Skeletal muscle tissue (tissue), 4 donors: Measurements from ENCODE around the gene ACYP1. TPM values are rescaled to one million over a fixed set of nuclear protein-coding genes. Genes with fewer than 3 reads are reported as not detected.

Experiments used
- H3K27ac ChIP-seq: one replicate; pipeline ENCODE4 v1.7.0; 2013; ENCODE audit warnings: mild to moderate bottlenecking, low read depth, low read length, inconsistent platforms
- H3K27me3 ChIP-seq, 3 donors: one replicate each; pipeline ENCODE4 v1.7.0; 2013; ENCODE audit warnings: low read length in 3 of 3; ENCODE audit not compliant: control insufficient read depth in 3 of 3, insufficient read depth in 3 of 3
- H3K36me3 ChIP-seq, 3 donors: one replicate each; pipeline ENCODE4 v1.7.0; 2013; ENCODE audit warnings: low read length in 3 of 3; ENCODE audit not compliant: control insufficient read depth in 3 of 3, insufficient read depth in 3 of 3
- H3K4me1 ChIP-seq, 3 donors: one replicate each; pipeline ENCODE4 v1.7.0; 2013; ENCODE audit warnings: low read length in 3 of 3, mild to moderate bottlenecking in 3 of 3; ENCODE audit not compliant: control insufficient read depth in 3 of 3, insufficient read depth in 3 of 3
- H3K4me3 ChIP-seq, 3 donors: one replicate each; pipeline ENCODE4 v1.7.0; 2013; ENCODE audit warnings: low read length in 3 of 3
- H3K9ac ChIP-seq, 3 donors: one replicate each; pipeline ENCODE4 v1.7.0; 2013; ENCODE audit warnings: low read length in 3 of 3, mild to moderate bottlenecking in 3 of 3, moderate library complexity in 2 of 3, low read depth in 1 of 3
- H3K9me3 ChIP-seq, 3 donors: one replicate each; pipeline ENCODE4 v1.7.0; 2013; ENCODE audit warnings: low read length in 3 of 3; ENCODE audit not compliant: control insufficient read depth in 3 of 3
- total RNA-seq: library from RNA; depleted of rRNA; stranded (reverse); fragments of >200 nt; gene quantifications from one replicate; pipeline ENCODE4 v1.2.3, GENCODE V29; 2014
- donor health status: Osteomylitis.

ACYP1 gene
- total RNA-seq, 1 donor from 2014 or later: 8.4 TPM

- Histone ChIP-seq H3K4me1 (peaks cover 10 to 19% (median 15%) of the 10 kb centered on the region in 3 donors), H3K4me3 (no peak overlapping the region), H3K36me3 (peaks cover 3 to 6% (median 5%) of the 10 kb centered on the region in 3 donors), H3K27ac (no peak overlapping the region), H3K27me3 (no peaks in the 10 kb centered on the region), H3K9ac (no peak overlapping the region), H3K9me3 (no peaks in the 10 kb centered on the region)
Observed at GRCh38 chr14:75046899-75047298, 16.9 kb downstream of the ACYP1 start.

- Histone ChIP-seq H3K9ac (no peak overlapping the region), H3K4me3 (no peak overlapping the region), H3K9me3 (no peaks in the 10 kb centered on the region), H3K4me1 (peaks cover 10 to 19% (median 15%) of the 10 kb centered on the region in 3 donors), H3K36me3 (peaks cover 3 to 10% (median 9%) of the 10 kb centered on the region in 3 donors), H3K27ac (no peak overlapping the region), H3K27me3 (no peaks in the 10 kb centered on the region)
Observed at GRCh38 chr14:75046275-75046674, 17.5 kb downstream of the ACYP1 start.

- Histone ChIP-seq H3K4me3 (no peak overlapping the region), H3K27ac (no peak overlapping the region), H3K9me3 (no peaks in the 10 kb centered on the region), H3K27me3 (no peaks in the 10 kb centered on the region), H3K4me1 (peaks cover 5 to 11% (median 5%) of the 10 kb centered on the region in 3 donors), H3K36me3 (peaks cover 3 to 10% (median 9%) of the 10 kb centered on the region in 3 donors), H3K9ac (no peak overlapping the region)
Observed at GRCh38 chr14:75044752-75045151, 19.1 kb downstream of the ACYP1 start.

GRCh38 chr14:75044322-75044721 is 19.5 kb downstream of the ACYP1 start:
- Histone ChIP-seq H3K36me3 (peaks cover 3 to 10% (median 9%) of the 10 kb centered on the region in 3 donors), H3K9me3 (no peaks in the 10 kb centered on the region), H3K27ac (no peak overlapping the region), H3K27me3 (no peaks in the 10 kb centered on the region), H3K4me1 (peaks cover 2 to 8% (median 5%) of the 10 kb centered on the region in 3 donors), H3K9ac (no peak overlapping the region), H3K4me3 (no peak overlapping the region)

- peaks cover 10 to 23% (median 12%) of the 10 kb centered on the region in 3 donors for H3K36me3 ChIP-seq
- no peak overlapping the region for H3K9ac ChIP-seq
- H3K27ac ChIP-seq: no peak overlapping the region
Observed at GRCh38 chr14:75042035-75042434, 21.8 kb downstream of the ACYP1 start.

GRCh38 chr14:75041613-75042012 is 22.2 kb downstream of the ACYP1 start:
- peaks cover 0 to 8% (median 5%) of the 10 kb centered on the region in 3 donors for H3K4me1 ChIP-seq
- H3K36me3 ChIP-seq: peaks cover 10 to 25% (median 17%) of the 10 kb centered on the region in 3 donors
- no peaks in the 10 kb centered on the region for H3K27me3 ChIP-seq
- no peak overlapping the region for H3K27ac ChIP-seq
- no peak overlapping the region for H3K9ac ChIP-seq
- H3K4me3 ChIP-seq: no peak overlapping the region
- no peaks in the 10 kb centered on the region for H3K9me3 ChIP-seq

More at GRCh38 chr14:75042035-75042434, 21.8 kb downstream of the ACYP1 start:
- Histone ChIP-seq H3K4me3 (no peak overlapping the region), H3K9me3 (no peaks in the 10 kb centered on the region), H3K4me1 (peaks cover 0 to 8% (median 5%) of the 10 kb centered on the region in 3 donors), H3K27me3 (no peaks in the 10 kb centered on the region)

- Histone ChIP-seq H3K27me3 (no peaks in the 10 kb centered on the region), H3K9me3 (no peaks in the 10 kb centered on the region), H3K4me3 (no peak overlapping the region), H3K27ac (no peak overlapping the region), H3K4me1 (peaks cover 0 to 8% (median 5%) of the 10 kb centered on the region in 3 donors), H3K9ac (no peak overlapping the region), H3K36me3 (peaks cover 11 to 27% (median 20%) of the 10 kb centered on the region in 3 donors)
Observed at GRCh38 chr14:75040959-75041358, 22.9 kb downstream of the ACYP1 start.

- Histone ChIP-seq H3K4me1 (peaks cover 0 to 6% (median 5%) of the 10 kb centered on the region in 3 donors), H3K27ac (no peak overlapping the region), H3K27me3 (no peaks in the 10 kb centered on the region), H3K9ac (no peak overlapping the region), H3K4me3 (no peak overlapping the region), H3K9me3 (no peaks in the 10 kb centered on the region), H3K36me3 (peaks cover 15 to 31% (median 24%) of the 10 kb centered on the region in 3 donors)
Observed at GRCh38 chr14:75040507-75040906, 23.3 kb downstream of the ACYP1 start.

- Histone ChIP-seq H3K4me3 (no peak overlapping the region), H3K27me3 (no peaks in the 10 kb centered on the region), H3K4me1 (no peaks in the 10 kb centered on the region), H3K36me3 (peaks cover 29 to 52% (median 39%) of the 10 kb centered on the region in 3 donors), H3K9me3 (no peaks in the 10 kb centered on the region), H3K27ac (no peak overlapping the region), H3K9ac (no peak overlapping the region)
Observed at GRCh38 chr14:75032939-75033338, 30.9 kb downstream of the ACYP1 start.

- no peak overlapping the region for H3K9ac ChIP-seq
- no peaks in the 10 kb centered on the region for H3K9me3 ChIP-seq
- no peaks in the 10 kb centered on the region for H3K4me1 ChIP-seq
- no peaks in the 10 kb centered on the region for H3K27me3 ChIP-seq
- no peak overlapping the region for H3K4me3 ChIP-seq
- H3K36me3 ChIP-seq: peaks cover 27 to 41% (median 34%) of the 10 kb centered on the region in 3 donors
- no peak overlapping the region for H3K27ac ChIP-seq
Observed at GRCh38 chr14:75030147-75030546, 33.7 kb downstream of the ACYP1 start.
